GM23338 (cell line): ENCODE measurements around the gene CEP350.

ENCODE experiments used
- CTCF ChIP-seq, 2 experiments: fragments of 200-600 bp in 1 of 2; sonication (generic) in 1 of 2; conservative IDR thresholded peaks; 2 replicates each; pipeline versions ENCODE4 v1.5.1 to v1.6.1; 2016 to 2017; ENCODE audit warnings: antibody characterized with exemption in 2 of 2, low read depth in 2 of 2, mild to moderate bottlenecking in 2 of 2, moderate library complexity in 1 of 2
- ETS1 ChIP-seq: IDR thresholded peaks from 2 replicates; pipeline ENCODE4 v1.6.1; 2016; ENCODE audit warnings: antibody characterized with exemption
- JUNB ChIP-seq: IDR thresholded peaks from one replicate; pipeline ENCODE4 v1.6.1; 2016; ENCODE audit warnings: antibody characterized with exemption; ENCODE audit not compliant: unreplicated experiment
- NANOG ChIP-seq: IDR thresholded peaks from 2 replicates; pipeline ENCODE4 v1.6.1; 2016; ENCODE audit warnings: antibody characterized with exemption, borderline replicate concordance
- ZNF331 ChIP-seq: fragments of 250-450 bp; sonication (Bioruptor Pico); IDR thresholded peaks from 2 replicates; pipeline ENCODE4 v1.5.0; 2020; ENCODE audit warnings: low read depth, mild to moderate bottlenecking, moderate library complexity

- TF ChIP-seq NANOG = no peak
- TF ChIP-seq CTCF (conservative IDR thresholded peaks at IDR 0.05; ENCODE audit: low read depth in 2 of 2) = no peak
- TF ChIP-seq ZNF331 (CRISPR knock-in tag) = no peak
- TF ChIP-seq JUNB = no peak
- no peak for TF ChIP-seq ETS1
Observed at GRCh38 chr1:179973198-179974110, 18.8 kb downstream of the CEP350 start.
